Measurements from ENCODE around the gene TGFBR2. TPM values are rescaled to one million over a fixed set of nuclear protein-coding genes. Genes with fewer than 3 reads are reported as not detected.

Gene TGFBR2
- total RNA-seq, 2 donors from 2014 or later = 6.0 to 9.6 TPM

GRCh38 chr3:30659270-30660130 is 53.1 kb downstream of the TGFBR2 start:
- Histone ChIP-seq H3K4me3 (ENCODE audit: low read length) (no peak overlapping the region), H3K9me3 (ENCODE audit: control insufficient read depth, low read length) (no peaks in the 10 kb centered on the region)

GRCh38 chr3:30660136-30660535 is 53.7 kb downstream of the TGFBR2 start:
- peaks cover 9% of the 10 kb centered on the region for H3K4me1 ChIP-seq (ENCODE audit: control insufficient read depth, insufficient read depth, low read length)
- 92 to 93% methylated on average over 3 of the region's 3 CpGs for WGBS, 2 experiments (ENCODE audit: insufficient coverage in 1 of 2, insufficient read length in 1 of 2)
- peaks cover 43% of the 10 kb centered on the region for H3K4me1 Mint-ChIP-seq

More at GRCh38 chr3:30659270-30660130, 53.1 kb downstream of the TGFBR2 start:
- H3K9me3 Mint-ChIP-seq = no peaks in the 10 kb centered on the region
- H3K27ac Mint-ChIP-seq = peak overlapping the region; percentile 71
- no peak for TF ChIP-seq CTCF (conservative IDR thresholded peaks at IDR 0.05)
- no peaks in the 10 kb centered on the region for H3K27me3 Mint-ChIP-seq (ENCODE audit: insufficient read depth)
- WGBS, 2 experiments (ENCODE audit: insufficient coverage in 1 of 2, insufficient read length in 1 of 2) = 88 to 92% methylated on average over 6 to 7 of the region's 7 CpGs
- DNase-seq = no peak
- peaks cover 27% of the 10 kb centered on the region for H3K36me3 Mint-ChIP-seq (ENCODE audit: low read depth)
- H3K4me1 Mint-ChIP-seq = peaks cover 42% of the 10 kb centered on the region
- Histone ChIP-seq H3K9ac (ENCODE audit: extremely low read depth, low read length, poor library complexity, severe bottlenecking) (no peak overlapping the region), H3K27ac (ENCODE audit: low read depth, low read length) (peak overlapping the region; percentile 31), H3K36me3 (ENCODE audit: control insufficient read depth, insufficient read depth, low read length) (peaks cover 41% of the 10 kb centered on the region), H3K4me1 (ENCODE audit: control insufficient read depth, insufficient read depth, low read length) (peaks cover 9% of the 10 kb centered on the region), H3K27me3 (ENCODE audit: control insufficient read depth, insufficient read depth, low read length, poor library complexity, severe bottlenecking) (no peaks in the 10 kb centered on the region)
- no peak overlapping the region for H3K4me3 Mint-ChIP-seq

GRCh38 chr3:30660656-30661055 is 54.3 kb downstream of the TGFBR2 start:
- peak overlapping the region; percentile 7 for H3K27ac Mint-ChIP-seq
- H3K27ac ChIP-seq (ENCODE audit: low read depth, low read length) = no peak overlapping the region
- no peaks in the 10 kb centered on the region for H3K9me3 ChIP-seq (ENCODE audit: control insufficient read depth, low read length)
- no peak overlapping the region for H3K4me3 Mint-ChIP-seq
- peaks cover 17% of the 10 kb centered on the region for H3K36me3 Mint-ChIP-seq (ENCODE audit: low read depth)
- WGBS, 2 experiments (ENCODE audit: insufficient coverage in 1 of 2, insufficient read length in 1 of 2) = 92 to 100% methylated on average over 2 to 3 of the region's 3 CpGs
- H3K4me1 Mint-ChIP-seq = peaks cover 44% of the 10 kb centered on the region
- no peaks in the 10 kb centered on the region for H3K9me3 Mint-ChIP-seq
- H3K36me3 ChIP-seq (ENCODE audit: control insufficient read depth, insufficient read depth, low read length) = peaks cover 31% of the 10 kb centered on the region
- DNase-seq = no peak
- H3K4me1 ChIP-seq (ENCODE audit: control insufficient read depth, insufficient read depth, low read length) = peaks cover 9% of the 10 kb centered on the region
- H3K9ac ChIP-seq (ENCODE audit: extremely low read depth, low read length, poor library complexity, severe bottlenecking) = no peak overlapping the region
- H3K27me3 Mint-ChIP-seq (ENCODE audit: insufficient read depth) = no peaks in the 10 kb centered on the region
- H3K4me3 ChIP-seq (ENCODE audit: low read length) = no peak overlapping the region
- TF ChIP-seq CTCF (conservative IDR thresholded peaks at IDR 0.05) = no peak
- H3K27me3 ChIP-seq (ENCODE audit: control insufficient read depth, insufficient read depth, low read length, poor library complexity, severe bottlenecking) = no peaks in the 10 kb centered on the region

More at GRCh38 chr3:30660136-30660535, 53.7 kb downstream of the TGFBR2 start:
- H3K36me3 Mint-ChIP-seq (ENCODE audit: low read depth) = peaks cover 21% of the 10 kb centered on the region
- no peak overlapping the region for H3K27ac ChIP-seq (ENCODE audit: low read depth, low read length)
- TF ChIP-seq CTCF (conservative IDR thresholded peaks at IDR 0.05) = peak; percentile 40
- H3K9ac ChIP-seq (ENCODE audit: extremely low read depth, low read length, poor library complexity, severe bottlenecking) = no peak overlapping the region
- H3K4me3 Mint-ChIP-seq = no peak overlapping the region
- H3K27me3 ChIP-seq (ENCODE audit: control insufficient read depth, insufficient read depth, low read length, poor library complexity, severe bottlenecking) = no peaks in the 10 kb centered on the region
- H3K27ac Mint-ChIP-seq = no peak overlapping the region
- peaks cover 35% of the 10 kb centered on the region for H3K36me3 ChIP-seq (ENCODE audit: control insufficient read depth, insufficient read depth, low read length)
- no peaks in the 10 kb centered on the region for H3K9me3 ChIP-seq (ENCODE audit: control insufficient read depth, low read length)
- H3K4me3 ChIP-seq (ENCODE audit: low read length) = no peak overlapping the region
- H3K9me3 Mint-ChIP-seq = no peaks in the 10 kb centered on the region
- no peaks in the 10 kb centered on the region for H3K27me3 Mint-ChIP-seq (ENCODE audit: insufficient read depth)
- DNase-seq = no peak

Data from endodermal cell (in vitro differentiated cells).